Loucy (cell line): Measurements from ENCODE around the gene IFNA4.

Experiments
- H2AFZ ChIP-seq: fragments of 200-600 bp; sonication (generic); 2 replicates; pipeline ENCODE4 v1.6.0; 2016; ENCODE audit warnings: antibody characterized with exemption, mild to moderate bottlenecking, low read length, moderate library complexity
- H3F3A ChIP-seq: fragments of 200-600 bp; 2 replicates; pipeline ENCODE4 v1.6.0; 2016; ENCODE audit warnings: antibody characterized with exemption, low read depth, mild to moderate bottlenecking
- H3K27me3 ChIP-seq: fragments of 200-600 bp; sonication (generic); 2 replicates; pipeline ENCODE4 v1.6.1; 2014; ENCODE audit warnings: low read length, mild to moderate bottlenecking; ENCODE audit not compliant: insufficient read depth, poor library complexity, severe bottlenecking
- H3K36me3 ChIP-seq: fragments of 200-600 bp; sonication (generic); 2 replicates; pipeline ENCODE4 v1.6.1; 2016; ENCODE audit warnings: low read length; ENCODE audit not compliant: insufficient read depth
- H3K4me1 ChIP-seq: fragments of 200-600 bp; sonication (generic); 2 replicates; pipeline ENCODE4 v1.5.1; 2014; ENCODE audit warnings: low read length, mild to moderate bottlenecking; ENCODE audit not compliant: insufficient read depth, poor library complexity, severe bottlenecking
- H3K4me2 ChIP-seq: fragments of 200-600 bp; sonication (generic); 2 replicates; pipeline ENCODE4 v1.6.0; 2014; ENCODE audit warnings: antibody characterized with exemption, low read length, low read depth, mild to moderate bottlenecking; ENCODE audit not compliant: poor library complexity, severe bottlenecking
- H3K4me3 ChIP-seq: fragments of 200-600 bp; sonication (generic); 2 replicates; pipeline ENCODE4 v1.5.1; 2014; ENCODE audit warnings: low read length, mild to moderate bottlenecking, mixed read lengths; ENCODE audit not compliant: poor library complexity, severe bottlenecking
- H3K79me2 ChIP-seq: fragments of 200-600 bp; sonication (generic); 2 replicates; pipeline ENCODE4 v1.6.1; 2014; ENCODE audit warnings: low read length; ENCODE audit not compliant: insufficient read depth
- H3K9ac ChIP-seq: fragments of 200-600 bp; sonication (generic); 2 replicates; pipeline ENCODE4 v1.6.0; 2014; ENCODE audit warnings: mild to moderate bottlenecking, low read depth, low read length, moderate library complexity; ENCODE audit not compliant: poor library complexity, severe bottlenecking
- H3K9me2 ChIP-seq: fragments of 200-600 bp; sonication (generic); replicated peaks from 2 replicates; pipeline ENCODE4 v1.6.1; 2016; ENCODE audit warnings: low read depth, low read length, mixed read lengths
- H3K9me3 ChIP-seq: fragments of 200-600 bp; sonication (generic); 2 replicates; pipeline ENCODE4 v1.6.1; 2014; ENCODE audit warnings: mild to moderate bottlenecking, antibody characterized with exemption, low read length, low read depth; ENCODE audit not compliant: insufficient read depth
- H4K20me1 ChIP-seq: fragments of 200-600 bp; sonication (generic); 2 replicates; pipeline ENCODE4 v1.6.0; 2014; ENCODE audit warnings: antibody characterized with exemption, low read length, mild to moderate bottlenecking; ENCODE audit not compliant: insufficient read depth, poor library complexity, severe bottlenecking
- CTCF ChIP-seq: fragments of 200-600 bp; sonication (generic); conservative IDR thresholded peaks from 2 replicates; pipeline ENCODE4 v1.5.1; 2014; ENCODE audit warnings: mild to moderate bottlenecking, antibody characterized with exemption, low read length
- EZH2phosphoT487 ChIP-seq: fragments of 200-600 bp; IDR thresholded peaks from 2 replicates; pipeline ENCODE4 v1.6.1; 2018; ENCODE audit warnings: antibody characterized with exemption, mild to moderate bottlenecking, moderate library complexity, borderline replicate concordance

IFNA4 gene

DNA sequence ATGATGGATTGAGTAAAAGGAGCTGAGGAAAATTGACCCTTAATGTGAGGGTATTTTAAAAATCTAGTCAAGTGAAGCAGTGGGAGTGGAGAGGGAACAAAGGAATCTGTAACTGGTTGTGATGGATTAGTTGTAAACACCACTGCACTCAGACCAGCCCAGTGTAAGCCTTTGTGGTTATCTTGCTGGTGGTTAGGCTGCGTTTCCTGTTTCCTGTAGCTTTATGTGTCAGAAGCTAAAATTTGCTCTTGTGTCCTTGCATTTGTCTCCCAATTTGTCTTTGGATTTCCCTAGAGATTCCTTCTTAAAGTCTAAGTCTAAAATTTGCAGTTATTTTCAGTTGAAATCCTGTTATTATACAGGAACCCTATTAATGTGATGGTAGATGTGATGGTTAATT lies 27.2 kb downstream of the IFNA4 start:
- Histone ChIP-seq H3K9ac (no peak overlapping the region), H3K9me2 (no peaks in the 10 kb centered on the region)

DNA sequence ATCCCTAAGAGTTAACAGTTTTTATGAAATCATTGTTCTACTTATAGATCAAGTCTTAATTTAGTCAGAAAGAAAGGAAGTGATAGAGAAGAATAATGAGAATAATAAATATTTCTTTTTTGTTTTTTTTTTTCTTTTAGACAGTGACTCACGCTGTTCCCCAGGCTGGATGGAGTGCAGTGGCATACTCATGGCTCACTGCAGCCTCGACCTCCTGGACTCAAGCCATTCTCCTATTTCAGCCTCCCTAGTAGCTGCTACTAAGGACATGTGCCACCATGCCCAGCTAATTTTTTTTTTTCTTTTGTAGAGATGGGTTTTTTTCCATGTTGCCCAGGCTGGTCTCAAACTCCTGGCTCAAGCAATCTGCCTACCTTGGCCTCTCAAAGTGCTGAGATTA lies 31.9 kb downstream of the IFNA4 start:
- Histone ChIP-seq H3F3A (no peaks in the 10 kb centered on the region), H4K20me1 (no peaks in the 10 kb centered on the region), H3K9me3 (peaks cover 13% of the 10 kb centered on the region), H3K4me3 (no peak overlapping the region), H2AFZ (no peak overlapping the region), H3K4me2 (no peak overlapping the region), H3K79me2 (no peaks in the 10 kb centered on the region), H3K9ac (no peak overlapping the region), H3K4me1 (peaks cover 12% of the 10 kb centered on the region), H3K36me3 (no peaks in the 10 kb centered on the region), H3K27me3 (no peaks in the 10 kb centered on the region), H3K9me2 (no peaks in the 10 kb centered on the region)
- TF ChIP-seq CTCF (no peak), EZH2phosphoT487 (no peak)

More for the DNA sequence above, 27.2 kb downstream of the IFNA4 start:
- no peak overlapping the region for H2AFZ ChIP-seq
- TF ChIP-seq EZH2phosphoT487 (no peak), CTCF (no peak)
- no peaks in the 10 kb centered on the region for H3K79me2 ChIP-seq
- peaks cover 7% of the 10 kb centered on the region for H3K4me1 ChIP-seq
- peaks cover 19% of the 10 kb centered on the region for H3K9me3 ChIP-seq
- H3K4me2 ChIP-seq, result peak overlapping the region; percentile 28
- H4K20me1 ChIP-seq, result no peaks in the 10 kb centered on the region
- H3K36me3 ChIP-seq, result no peaks in the 10 kb centered on the region
- H3K27me3 ChIP-seq, result no peaks in the 10 kb centered on the region
- peak overlapping the region; percentile 0 for H3K4me3 ChIP-seq
- no peaks in the 10 kb centered on the region for H3F3A ChIP-seq

- Histone ChIP-seq H3K9ac (peak overlapping the region; percentile 10), H3K4me1 (peaks cover 9% of the 10 kb centered on the region), H3K4me3 (peak overlapping the region; percentile 28), H3K4me2 (peak overlapping the region; percentile 49), H3K79me2 (no peaks in the 10 kb centered on the region), H3K9me2 (no peaks in the 10 kb centered on the region), H3F3A (no peaks in the 10 kb centered on the region), H3K36me3 (no peaks in the 10 kb centered on the region), H4K20me1 (no peaks in the 10 kb centered on the region), H2AFZ (peak overlapping the region; percentile 91), H3K27me3 (no peaks in the 10 kb centered on the region), H3K9me3 (peaks cover 13% of the 10 kb centered on the region)
- no peak for TF ChIP-seq EZH2phosphoT487
- TF ChIP-seq CTCF, result peak; percentile 82
These were observed 33.3 kb downstream of the IFNA4 start for GRCh38 chr9:21154018-21154608.
